Measurements from ENCODE around the gene TRMT10A. TPM values are rescaled to one million over a fixed set of nuclear protein-coding genes. Genes with fewer than 3 reads are reported as not detected.
"Not testable (repeated sequence)": the region's sequence is repeated elsewhere in the genome, so short reads cannot be mapped to it uniquely, and the experiment has no call there.

TRMT10A gene
- total RNA-seq, 4 donors from 2014 or later: 2.7 to 12.2 (median 6.3) TPM

GRCh38 chr4:99536271-99536670, 27.6 kb downstream of the TRMT10A start:
- Histone ChIP-seq H3K4me3 (no peak overlapping the region), H3K36me3 (no peaks in the 10 kb centered on the region), H3K9me3 (no peaks in the 10 kb centered on the region), H3K27ac (no peak overlapping the region), H3K4me1 (peaks cover 0 to 4% (median 0%) of the 10 kb centered on the region in 3 donors), H3K27me3 (no peaks in the 10 kb centered on the region)
- TF ChIP-seq POLR2A (IDR thresholded peaks at IDR 0.05) (no peak), CTCF (IDR thresholded peaks at IDR 0.05) (no peak)
- 33 to 54% methylated on average over 1 to 2 of the region's 2 CpGs for WGBS, 2 donors
- no peak for DNase-seq
- intact Hi-C loops (cut with DNase I): no loop called here

- H3K4me1 ChIP-seq; DNase-seq; H3K36me3 ChIP-seq; H3K9me3 ChIP-seq; H3K4me3 ChIP-seq; H3K27me3 ChIP-seq; intact Hi-C loops (cut with DNase I); H3K27ac ChIP-seq: not testable (repeated sequence)
- 73 to 78% methylated on average over 3 of the region's 3 CpGs for WGBS, 2 donors
Measured at GRCh38 chr4:99534699-99535098, 29.1 kb downstream of the TRMT10A start.

- no peak for TF ChIP-seq CTCF (IDR thresholded peaks at IDR 0.05)
- no peak for TF ChIP-seq POLR2A (IDR thresholded peaks at IDR 0.05)
- Histone ChIP-seq H3K27me3 (no peaks in the 10 kb centered on the region), H3K9me3 (no peaks in the 10 kb centered on the region), H3K4me3 (no peak overlapping the region), H3K27ac (no peak overlapping the region), H3K36me3 (no peaks in the 10 kb centered on the region), H3K4me1 (no peaks in the 10 kb centered on the region)
- 47 to 55% methylated on average over 3 of the region's 3 CpGs for WGBS, 2 donors
- no peak for DNase-seq
- intact Hi-C loops (cut with DNase I): no loop called here
Measured at GRCh38 chr4:99529956-99530355, 33.9 kb downstream of the TRMT10A start.

- intact Hi-C loops (cut with DNase I): no loop called here
- DNase-seq: no peak
Measured at GRCh38 chr4:99529228-99529627, 34.6 kb downstream of the TRMT10A start.

GRCh38 chr4:99518601-99519295, 45.1 kb downstream of the TRMT10A start:
- no peak for DNase-seq
- Histone ChIP-seq H3K9me3 (no peaks in the 10 kb centered on the region), H3K27me3 (no peaks in the 10 kb centered on the region), H3K4me3 (no peak overlapping the region), H3K4me1 (no peaks in the 10 kb centered on the region), H3K36me3 (no peaks in the 10 kb centered on the region), H3K27ac (no peak overlapping the region)
- intact Hi-C loops (cut with DNase I): no loop called here
- WGBS, 2 donors: 62 to 70% methylated on average over 6 of the region's 6 CpGs
- no peak for TF ChIP-seq CTCF (IDR thresholded peaks at IDR 0.05)
- TF ChIP-seq POLR2A (IDR thresholded peaks at IDR 0.05): no peak

More at GRCh38 chr4:99529228-99529627, 34.6 kb downstream of the TRMT10A start:
- Histone ChIP-seq H3K27me3 (no peaks in the 10 kb centered on the region), H3K4me3 (no peak overlapping the region), H3K9me3 (no peaks in the 10 kb centered on the region), H3K4me1 (no peaks in the 10 kb centered on the region), H3K36me3 (no peaks in the 10 kb centered on the region), H3K27ac (no peak overlapping the region)
- TF ChIP-seq CTCF (IDR thresholded peaks at IDR 0.05) (no peak), POLR2A (IDR thresholded peaks at IDR 0.05) (no peak)

- no peak for DNase-seq
- TF ChIP-seq CTCF (IDR thresholded peaks at IDR 0.05) (no peak), POLR2A (IDR thresholded peaks at IDR 0.05) (no peak)
- no peak within 1 kb of the TSS for H3K4me3 ChIP-seq
- intact Hi-C loops (cut with DNase I): no loop called here
- H3K9me3 ChIP-seq: no peaks in the 10 kb centered on the region
- H3K4me1 ChIP-seq: peaks cover 0 to 8% (median 0%) of the 10 kb centered on the region in 3 donors
- no peak within 1 kb of the TSS for H3K27ac ChIP-seq
- 67 to 82% methylated on average over 4 of the region's 4 CpGs for WGBS, 2 donors
- no peaks in the 10 kb centered on the region for H3K36me3 ChIP-seq
- no peaks in the 10 kb centered on the region for H3K27me3 ChIP-seq
Measured at GRCh38 chr4:99510721-99511120, 53.1 kb downstream of the TRMT10A start, which contains the start of gene C4orf17. TSS of gene C4orf17 (plus strand) at chr4:99511021. CDS start at chr4:99513082, 2,061 bp downstream.

All from esophagus squamous epithelium (tissue), 5 donors.